Activated T-cell treated with anti-CD3 and anti-CD28 coated beads, Interleukin-2, amount 50 U/mL, for 4 hours (primary cell): ENCODE results near the gene ILRUN. TPM values are rescaled to one million over a fixed set of nuclear protein-coding genes. Genes with fewer than 3 reads are reported as not detected.
"Not testable (repeated sequence)": the region's sequence is repeated elsewhere in the genome, so short reads cannot be mapped to it uniquely, and the experiment has no call there.

ENCODE experiments used
- ATAC-seq, 2 donors: fragments of 200-7000 bp; cut with Tn5 transposase; one replicate each; pipeline ENCODE4 v1.10.0; 2021
- DNase-seq: peaks from one replicate; pipeline ENCODE4 v3.0.0-alpha.2; 2020
- H3K27me3 Mint-ChIP-seq: one replicate; pipeline ENCODE4 v1.8.0; 2021; ENCODE audit warnings: low read depth, mixed read lengths
- H3K36me3 Mint-ChIP-seq: one replicate; pipeline ENCODE4 v1.8.0; 2022; ENCODE audit warnings: mixed read lengths; ENCODE audit not compliant: insufficient read depth
- H3K4me1 Mint-ChIP-seq: one replicate; pipeline ENCODE4 v1.8.0; 2021; ENCODE audit warnings: low read depth, mixed read lengths
- H3K4me3 Mint-ChIP-seq: one replicate; pipeline ENCODE4 v1.8.0; 2021; ENCODE audit warnings: mild to moderate bottlenecking, moderate library complexity, mixed read lengths
- H3K9me3 Mint-ChIP-seq: one replicate; pipeline ENCODE4 v1.8.0; 2021; ENCODE audit warnings: mixed read lengths
- total RNA-seq, 3 donors: library from RNA; stranded (reverse); gene quantifications; one replicate each; pipeline ENCODE4 v1.2.1, GENCODE V29; 2021

Gene ILRUN
- total RNA-seq, 3 donors from 2014 or later = 47.0 to 57.6 (median 53.4) TPM

- ATAC-seq (no peak), DNase-seq (no peak)
- Mint-ChIP-seq H3K4me1 (no peaks in the 10 kb centered on the region), H3K27me3 (no peaks in the 10 kb centered on the region), H3K36me3 (no peaks in the 10 kb centered on the region), H3K9me3 (no peaks in the 10 kb centered on the region), H3K4me3 (no peak overlapping the region)
Measured at GRCh38 chr6:34718976-34719375, 22.4 kb upstream of the ILRUN start.

GRCh38 chr6:34717466-34717865 lies 20.9 kb upstream of the ILRUN start:
- no peak for DNase-seq
- Mint-ChIP-seq H3K9me3 (no peaks in the 10 kb centered on the region), H3K4me1 (no peaks in the 10 kb centered on the region), H3K36me3 (no peaks in the 10 kb centered on the region), H3K4me3 (no peak overlapping the region), H3K27me3 (no peaks in the 10 kb centered on the region)
- ATAC-seq = no peak

- no peaks in the 10 kb centered on the region for H3K4me1 Mint-ChIP-seq
Measured at GRCh38 chr6:34714663-34715062, 18.1 kb upstream of the ILRUN start.

GRCh38 chr6:34712881-34713280 lies 16.3 kb upstream of the ILRUN start:
- H3K9me3 Mint-ChIP-seq, H3K36me3 Mint-ChIP-seq, H3K27me3 Mint-ChIP-seq, H3K4me1 Mint-ChIP-seq, DNase-seq, H3K4me3 Mint-ChIP-seq, ATAC-seq: not testable (repeated sequence)

More at GRCh38 chr6:34714663-34715062, 18.1 kb upstream of the ILRUN start:
- ATAC-seq (no peak), DNase-seq (no peak)
- Mint-ChIP-seq H3K27me3 (no peaks in the 10 kb centered on the region), H3K9me3 (no peaks in the 10 kb centered on the region), H3K4me3 (no peak overlapping the region), H3K36me3 (no peaks in the 10 kb centered on the region)

GRCh38 chr6:34709386-34709785 lies 12.8 kb upstream of the ILRUN start:
- H3K27me3 Mint-ChIP-seq = no peaks in the 10 kb centered on the region
- peaks cover 2% of the 10 kb centered on the region for H3K4me1 Mint-ChIP-seq
- ATAC-seq (no peak), DNase-seq (no peak)
- H3K4me3 Mint-ChIP-seq = no peak overlapping the region
- H3K9me3 Mint-ChIP-seq = no peaks in the 10 kb centered on the region
- H3K36me3 Mint-ChIP-seq = no peaks in the 10 kb centered on the region

- no peaks in the 10 kb centered on the region for H3K9me3 Mint-ChIP-seq
- H3K27me3 Mint-ChIP-seq = no peaks in the 10 kb centered on the region
- H3K36me3 Mint-ChIP-seq = no peaks in the 10 kb centered on the region
- DNase-seq (no peak), ATAC-seq (no peak)
- no peak overlapping the region for H3K4me3 Mint-ChIP-seq
- H3K4me1 Mint-ChIP-seq = peaks cover 2% of the 10 kb centered on the region
Measured at GRCh38 chr6:34705241-34705640, 8.7 kb upstream of the ILRUN start.

- no peaks in the 10 kb centered on the region for H3K36me3 Mint-ChIP-seq
- DNase-seq (no peak), ATAC-seq (no peak)
- no peak overlapping the region for H3K4me3 Mint-ChIP-seq
- peaks cover 15% of the 10 kb centered on the region for H3K4me1 Mint-ChIP-seq
- no peaks in the 10 kb centered on the region for H3K27me3 Mint-ChIP-seq
- H3K9me3 Mint-ChIP-seq = no peaks in the 10 kb centered on the region
Measured at GRCh38 chr6:34701199-34701598, 4.6 kb upstream of the ILRUN start.

GRCh38 chr6:34697904-34698559 lies 1.5 kb upstream of the ILRUN start:
- no peaks in the 10 kb centered on the region for H3K9me3 Mint-ChIP-seq
- DNase-seq (no peak), ATAC-seq (no peak)
- H3K36me3 Mint-ChIP-seq = no peaks in the 10 kb centered on the region
- peak overlapping the region; percentile 98 for H3K4me3 Mint-ChIP-seq
- H3K27me3 Mint-ChIP-seq = no peaks in the 10 kb centered on the region
- H3K4me1 Mint-ChIP-seq = peaks cover 41% of the 10 kb centered on the region

- H3K9me3 Mint-ChIP-seq = no peaks in the 10 kb centered on the region
- peak overlapping the region; percentile 98 for H3K4me3 Mint-ChIP-seq
- no peaks in the 10 kb centered on the region for H3K27me3 Mint-ChIP-seq
- no peak for ATAC-seq
- peaks cover 44% of the 10 kb centered on the region for H3K4me1 Mint-ChIP-seq
- H3K36me3 Mint-ChIP-seq = no peaks in the 10 kb centered on the region
- no peak for DNase-seq
Measured at GRCh38 chr6:34697544-34697836, 923 bp upstream of the ILRUN start.

GRCh38 chr6:34696189-34696738 lies 303 bp downstream of the ILRUN start:
- no peaks in the 10 kb centered on the region for H3K36me3 Mint-ChIP-seq
- H3K9me3 Mint-ChIP-seq = no peaks in the 10 kb centered on the region
- H3K4me1 Mint-ChIP-seq = peaks cover 51% of the 10 kb centered on the region
- DNase-seq = no peak
- peak; percentile 33 to 52 for ATAC-seq
- no peaks in the 10 kb centered on the region for H3K27me3 Mint-ChIP-seq
- peak overlapping the region; percentile 98 for H3K4me3 Mint-ChIP-seq

- H3K4me1 Mint-ChIP-seq = peaks cover 55% of the 10 kb centered on the region
- no peak for ATAC-seq
Measured at GRCh38 chr6:34695729-34696188, 808 bp downstream of the ILRUN start.

GRCh38 chr6:34692280-34692679 lies 4.3 kb downstream of the ILRUN start:
- H3K36me3 Mint-ChIP-seq = peaks cover 9% of the 10 kb centered on the region
- DNase-seq = no peak

More at GRCh38 chr6:34695729-34696188, 808 bp downstream of the ILRUN start:
- H3K4me3 Mint-ChIP-seq = peak overlapping the region; percentile 98
- no peaks in the 10 kb centered on the region for H3K9me3 Mint-ChIP-seq
- no peak for DNase-seq
- H3K27me3 Mint-ChIP-seq = no peaks in the 10 kb centered on the region
- no peaks in the 10 kb centered on the region for H3K36me3 Mint-ChIP-seq

GRCh38 chr6:34689742-34690141 lies 6.8 kb downstream of the ILRUN start:
- DNase-seq = no peak
- peaks cover 62% of the 10 kb centered on the region for H3K4me1 Mint-ChIP-seq

More at GRCh38 chr6:34692280-34692679, 4.3 kb downstream of the ILRUN start:
- no peak overlapping the region for H3K4me3 Mint-ChIP-seq
- H3K4me1 Mint-ChIP-seq = peaks cover 66% of the 10 kb centered on the region
- H3K9me3 Mint-ChIP-seq = no peaks in the 10 kb centered on the region
- H3K27me3 Mint-ChIP-seq = no peaks in the 10 kb centered on the region
- no peak for ATAC-seq

GRCh38 chr6:34688956-34689355 lies 7.6 kb downstream of the ILRUN start:
- DNase-seq (no peak), ATAC-seq (no peak)
- H3K27me3 Mint-ChIP-seq = no peaks in the 10 kb centered on the region
- H3K36me3 Mint-ChIP-seq = peaks cover 11% of the 10 kb centered on the region
- H3K4me3 Mint-ChIP-seq = no peak overlapping the region
- no peaks in the 10 kb centered on the region for H3K9me3 Mint-ChIP-seq
- H3K4me1 Mint-ChIP-seq = peaks cover 61% of the 10 kb centered on the region

More at GRCh38 chr6:34689742-34690141, 6.8 kb downstream of the ILRUN start:
- Mint-ChIP-seq H3K9me3 (no peaks in the 10 kb centered on the region), H3K36me3 (peaks cover 11% of the 10 kb centered on the region), H3K27me3 (no peaks in the 10 kb centered on the region), H3K4me3 (no peak overlapping the region)
- ATAC-seq = no peak

GRCh38 chr6:34684919-34685318 lies 11.6 kb downstream of the ILRUN start:
- no peak for DNase-seq
- no peak for ATAC-seq
- H3K4me1 Mint-ChIP-seq = peaks cover 42% of the 10 kb centered on the region
- H3K36me3 Mint-ChIP-seq = peaks cover 11% of the 10 kb centered on the region
- no peak overlapping the region for H3K4me3 Mint-ChIP-seq
- H3K9me3 Mint-ChIP-seq = no peaks in the 10 kb centered on the region
- H3K27me3 Mint-ChIP-seq = no peaks in the 10 kb centered on the region
